ENCODE results near the gene EYA3.

DNA sequence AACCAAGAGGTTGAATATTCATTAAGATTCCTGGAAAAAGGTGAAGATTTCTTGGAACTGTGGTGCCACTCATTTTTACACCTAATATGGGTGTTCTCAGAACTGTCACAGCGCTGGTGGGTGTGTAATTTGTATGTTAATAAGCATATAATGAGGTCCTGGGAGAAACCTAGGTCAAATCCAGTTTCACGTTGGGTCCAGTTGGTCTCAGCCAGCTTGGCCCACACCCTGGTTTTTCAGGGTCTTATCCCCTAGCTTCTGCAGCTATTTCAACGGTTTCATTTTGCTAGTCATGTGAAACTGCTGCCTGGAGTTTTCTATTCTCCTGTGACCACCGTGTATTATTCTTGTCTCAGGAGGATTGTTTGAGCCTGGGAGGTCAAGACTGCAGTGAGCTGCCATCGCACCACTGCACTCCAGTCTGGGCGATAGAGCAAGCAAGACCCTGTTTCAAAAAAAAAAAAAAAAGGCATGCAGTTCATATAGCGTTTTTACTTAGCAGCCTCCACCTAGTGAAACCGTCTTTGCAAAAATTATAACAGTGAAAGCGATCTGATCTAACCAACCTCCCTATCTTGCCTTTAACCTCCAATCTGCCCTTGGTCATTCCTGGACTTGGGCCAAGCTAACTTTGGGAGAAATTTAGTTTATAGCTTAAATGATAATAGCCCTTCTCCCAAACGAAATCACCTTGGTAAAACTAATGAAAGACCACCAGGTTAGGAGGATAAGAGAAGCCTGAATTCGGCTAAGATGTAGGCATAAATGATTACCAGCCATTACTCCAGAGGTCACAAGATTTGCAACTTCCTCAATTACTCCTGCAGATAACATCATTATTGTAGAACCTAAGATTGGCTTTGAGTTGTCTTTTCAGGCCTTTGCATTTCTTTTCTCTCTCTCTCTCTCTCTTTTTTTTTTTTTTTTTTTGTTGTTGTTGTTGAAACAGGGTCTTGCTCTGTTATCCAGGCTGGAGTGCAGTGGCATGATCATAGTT, 44.1 kb upstream of the EYA3 start:
- TF ChIP-seq CTCF (IDR thresholded peaks at IDR 0.05; ENCODE audit: low read depth, low read length) (no peak), POLR2A (IDR thresholded peaks at IDR 0.05; ENCODE audit: extremely low read depth, insufficient read length) (no peak)
- TF ChIP-seq, protein P1, sequence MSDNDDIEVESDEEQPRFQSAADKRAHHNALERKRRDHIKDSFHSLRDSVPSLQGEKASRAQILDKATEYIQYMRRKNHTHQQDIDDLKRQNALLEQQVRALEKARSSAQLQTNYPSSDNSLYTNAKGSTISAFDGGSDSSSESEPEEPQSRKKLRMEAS (IDR thresholded peaks at IDR 0.05; ENCODE audit: low read depth, low read length), result no peak
